H1 (cell line): Measurements from ENCODE around the gene OR13C5. TPM values are rescaled to one million over a fixed set of nuclear protein-coding genes. Genes with fewer than 3 reads are reported as not detected.
"Not testable (repeated sequence)": the region's sequence is repeated elsewhere in the genome, so short reads cannot be mapped to it uniquely, and the experiment has no call there.

ENCODE experiments used
- CTCF ChIA-PET: fragments of 300-600 bp; sonication (Branson Sonifier 250); formaldehyde crosslinking; loops from one replicate; lab custom pipeline; 2021; ENCODE audit not compliant: partially characterized antibody; lab: Charles Lee
- POLR2A ChIA-PET: fragments of 300-600 bp; sonication (Branson Sonifier 250); formaldehyde crosslinking; loops from one replicate; lab custom pipeline; 2021; ENCODE audit warnings: inconsistent platforms; ENCODE audit not compliant: partially characterized antibody; lab: Charles Lee
- DNase-seq, 2 experiments: peaks; one replicate each; pipeline versions ENCODE4 v3.0.0 to v3.0.0-alpha.2; 2010 to 2022; ENCODE audit warnings: low spot score in 2 of 2, low read depth in 1 of 2, mixed read lengths in 1 of 2
- FAIRE-seq: peaks from 2 replicates; lab custom pipeline; 2011; peaks lifted over from hg19 to GRCh38; lab: Jason Lieb, UNC
- H2AFZ ChIP-seq: 2 replicates; pipeline ENCODE4 v1.8.1; 2012; ENCODE audit warnings: low read length, inconsistent platforms
- H2AK5ac ChIP-seq: 2 replicates; pipeline ENCODE4 v1.6.1; 2013; ENCODE audit warnings: low read depth, low read length
- H2BK120ac ChIP-seq: replicated peaks from 2 replicates; pipeline ENCODE3; 2013; ENCODE audit warnings: low read depth, low read length, inconsistent platforms
- H2BK12ac ChIP-seq: 2 replicates; pipeline ENCODE4 v1.6.1; 2013; ENCODE audit warnings: low read depth, low read length
- H2BK15ac ChIP-seq: 2 replicates; pipeline ENCODE4 v1.6.1; 2013; ENCODE audit warnings: low read length
- H2BK20ac ChIP-seq: 2 replicates; pipeline ENCODE4 v1.6.1; 2013; ENCODE audit warnings: low read length
- H2BK5ac ChIP-seq: 2 replicates; pipeline ENCODE4 v1.6.1; 2013; ENCODE audit warnings: low read depth, low read length
- H3K14ac ChIP-seq: 2 replicates; pipeline ENCODE4 v1.6.1; 2013; ENCODE audit warnings: inconsistent platforms; ENCODE audit not compliant: insufficient read length
- H3K18ac ChIP-seq: 2 replicates; pipeline ENCODE4 v1.6.1; 2013; ENCODE audit warnings: low read length; ENCODE audit errors: extremely low read depth
- H3K23ac ChIP-seq: 2 replicates; pipeline ENCODE4 v1.6.1; 2013; ENCODE audit warnings: inconsistent platforms; ENCODE audit not compliant: insufficient read length
- H3K23me2 ChIP-seq: 2 replicates; pipeline ENCODE4 v1.6.1; 2013; ENCODE audit warnings: low read depth, low read length
- H3K27ac ChIP-seq: 2 replicates; pipeline ENCODE4 v1.6.1; 2011; ENCODE audit warnings: low read depth, low read length, inconsistent platforms
- H3K27me3 ChIP-seq, 4 experiments: replicated peaks in 1 of 4; 1 replicate in 1 of 4; 2 replicates in 3 of 4; pipeline versions ENCODE4 v1.6.1 to v1.8.1; 2011 to 2013; ENCODE audit warnings: low read length in 3 of 4, mild to moderate bottlenecking in 3 of 4, inconsistent platforms in 2 of 4, mixed read lengths in 2 of 4, moderate library complexity in 1 of 4; ENCODE audit not compliant: control insufficient read depth in 3 of 4, insufficient read depth in 3 of 4; ENCODE audit errors: extremely low read depth in 1 of 4
- H3K36me3 ChIP-seq, 4 experiments: 2 replicates each; pipeline versions ENCODE4 v1.6.1 to v1.8.1; 2011 to 2013; ENCODE audit warnings: mild to moderate bottlenecking in 4 of 4, low read length in 3 of 4, moderate library complexity in 2 of 4, control low read depth in 1 of 4, inconsistent platforms in 1 of 4; ENCODE audit not compliant: insufficient read depth in 4 of 4, control insufficient read depth in 2 of 4
- H3K4ac ChIP-seq: replicated peaks from 2 replicates; pipeline ENCODE3; 2013; ENCODE audit warnings: low read length, low read depth, mixed read lengths, inconsistent platforms; ENCODE audit not compliant: insufficient read length
- H3K4me1 ChIP-seq, 4 experiments: replicated peaks in 1 of 4; 1 replicate in 1 of 4; 2 replicates in 3 of 4; pipeline versions ENCODE4 v1.6.1 to v1.8.1; 2011 to 2013; ENCODE audit warnings: low read length in 3 of 4, inconsistent platforms in 2 of 4, mixed read lengths in 1 of 4; ENCODE audit not compliant: insufficient read depth in 4 of 4, control insufficient read depth in 3 of 4
- H3K4me2 ChIP-seq, 2 experiments: 2 replicates each; pipeline versions ENCODE4 v1.6.1 to v1.8.1; 2011 to 2013; ENCODE audit warnings: low read depth in 2 of 2, low read length in 2 of 2, control low read depth in 1 of 2, inconsistent platforms in 1 of 2, mild to moderate bottlenecking in 1 of 2; ENCODE audit not compliant: insufficient read depth in 1 of 2
- H3K4me3 ChIP-seq, 4 experiments: fragments of 200-600, 300-600 bp in 1 of 4; sonication (generic), shearing (Covaris generic), sonication (Bioruptor Twin) in 1 of 4; 2 replicates each; pipeline versions ENCODE4 v1.5.1 to v1.8.1; 2011 to 2016; ENCODE audit warnings: low read length in 4 of 4, low read depth in 3 of 4, control low read depth in 2 of 4, inconsistent platforms in 2 of 4, mild to moderate bottlenecking in 2 of 4, mixed read lengths in 1 of 4, moderate library complexity in 1 of 4; ENCODE audit not compliant: insufficient read depth in 2 of 4; ENCODE audit errors: extremely low read depth in 1 of 4
- H3K56ac ChIP-seq: replicated peaks from 2 replicates; pipeline ENCODE3; 2013; ENCODE audit warnings: low read depth, mild to moderate bottlenecking, mixed read lengths, low read length, inconsistent platforms; ENCODE audit not compliant: insufficient read length
- H3K79me1 ChIP-seq: 2 replicates; pipeline ENCODE4 v1.6.1; 2013; ENCODE audit warnings: low read depth, low read length, control low read depth
- H3K79me2 ChIP-seq, 2 experiments: 2 replicates each; pipeline versions ENCODE4 v1.6.1 to v1.8.1; 2012 to 2013; ENCODE audit warnings: low read length in 2 of 2, mild to moderate bottlenecking in 2 of 2, inconsistent platforms in 1 of 2; ENCODE audit not compliant: insufficient read depth in 2 of 2, control insufficient read depth in 1 of 2
- H3K9ac ChIP-seq, 4 experiments: replicated peaks in 1 of 4; 1 replicate in 1 of 4; 2 replicates in 3 of 4; pipeline versions ENCODE4 v1.6.1 to v1.8.1; 2011 to 2013; ENCODE audit warnings: low read depth in 3 of 4, low read length in 3 of 4, control low read depth in 2 of 4, mild to moderate bottlenecking in 2 of 4, moderate library complexity in 2 of 4, inconsistent platforms in 1 of 4; ENCODE audit errors: extremely low read depth in 1 of 4
- H3K9me3 ChIP-seq, 2 experiments: 2 replicates each; pipeline versions ENCODE4 v1.6.1 to v1.8.1; 2012 to 2013; ENCODE audit warnings: mild to moderate bottlenecking in 2 of 2, moderate library complexity in 2 of 2, control low read depth in 1 of 2, inconsistent platforms in 1 of 2, low read depth in 1 of 2, low read length in 1 of 2, mixed read lengths in 1 of 2; ENCODE audit not compliant: insufficient read depth in 2 of 2
- H4K20me1 ChIP-seq, 2 experiments: replicated peaks in 1 of 2; 2 replicates each; pipeline versions ENCODE3 to v1.8.1; 2011 to 2013; ENCODE audit warnings: inconsistent platforms in 2 of 2, low read length in 2 of 2, mild to moderate bottlenecking in 1 of 2; ENCODE audit not compliant: insufficient read depth in 2 of 2, control insufficient read depth in 1 of 2
- H4K5ac ChIP-seq: 2 replicates; pipeline ENCODE4 v1.6.1; 2013; ENCODE audit warnings: low read length, low read depth, mixed read lengths, inconsistent platforms; ENCODE audit not compliant: insufficient read length
- H4K8ac ChIP-seq: 2 replicates; pipeline ENCODE4 v1.8.0; 2013; ENCODE audit warnings: mild to moderate bottlenecking, moderate library complexity, low read length, inconsistent platforms; ENCODE audit not compliant: insufficient read depth; ENCODE audit errors: extremely low read depth
- H4K91ac ChIP-seq: replicated peaks from 2 replicates; pipeline ENCODE3; 2013; ENCODE audit warnings: low read length, mixed read lengths, inconsistent platforms; ENCODE audit not compliant: insufficient read length
- WGBS, 2 experiments: shearing (Covaris generic) in 1 of 2; methylation state at CpG; one replicate each; pipeline versions ENCODE4 v1.1.6 to v1.1.7; 2013 to 2015; ENCODE audit warnings: low lambda C conversion rate in 2 of 2, mixed read lengths in 2 of 2, inconsistent platforms in 1 of 2, low coverage in 1 of 2, missing lambda C conversion rate in 1 of 2; ENCODE audit not compliant: insufficient replicate concordance in 2 of 2, insufficient coverage in 1 of 2, insufficient read length in 1 of 2; ENCODE audit errors: extremely low coverage in 1 of 2, missing lambda C conversion rate in 1 of 2; 5-methylcytosine and 5-hydroxymethylcytosine counted together
- polyA plus RNA-seq, 7 experiments: library from polyadenylated mRNA; depleted of rRNA in 3 of 7; stranded (reverse) in 5 of 7; unstranded in 2 of 7; fragments of >200 nt in 5 of 7; fragments of 200-250 nt in 2 of 7; gene quantifications; 1 replicate in 5 of 7; 2 replicates in 1 of 7; 4 replicates in 1 of 7; pipeline versions ENCODE4 v1.2.1 to v1.2.3, GENCODE V29; 2011 to 2013; ENCODE audit warnings: missing spikeins in 2 of 7, mixed read lengths in 2 of 7
- total RNA-seq: library from RNA; stranded (reverse); fragmentation: NEBNext Ultra II Directional; extraction: Animal tissue kit (Norgen Biotek cat#: 25700); gene quantifications from 2 replicates; pipeline ENCODE4 v1.2.1, GENCODE V29; 2021

The OR13C5 gene
- total and polyA plus RNA-seq, 2 of the 8 experiments (the other 6 are each of a cell fraction or from before 2014, with no cell fraction given) = not detected

DNA sequence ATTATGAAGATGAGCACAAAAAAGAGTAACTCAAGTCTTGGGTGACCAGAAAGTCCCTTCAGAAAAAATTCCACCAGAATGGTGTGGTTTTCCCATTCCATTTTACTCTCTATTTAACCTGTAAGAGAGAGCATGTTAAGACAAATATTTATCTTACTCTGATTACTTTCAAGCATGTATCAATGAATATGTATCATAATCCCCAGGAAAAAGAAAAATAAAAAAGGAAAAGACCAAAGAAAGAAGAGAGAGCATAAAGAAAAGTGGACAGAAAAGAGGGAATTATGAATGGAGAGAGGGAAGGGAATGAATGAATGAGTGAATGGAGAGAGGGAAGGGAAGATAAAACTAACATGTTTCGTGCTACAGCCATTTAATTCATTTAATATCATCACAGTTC is 6.3 kb upstream of the OR13C5 start, which contains the start of gene OR13C2:
Gene OR13C2, minus strand, starts transcription at position 101 of the 400 bp plus-strand sequence. Its CDS starts 0 bp downstream, at position 101.
- H2BK12ac ChIP-seq, H4K91ac ChIP-seq, H2AK5ac ChIP-seq, H3K27me3 ChIP-seq, H3K18ac ChIP-seq, H3K9me3 ChIP-seq, H4K5ac ChIP-seq, H4K20me1 ChIP-seq, H3K56ac ChIP-seq, POLR2A ChIA-PET, H2BK15ac ChIP-seq, H3K9ac ChIP-seq, H2BK120ac ChIP-seq, H3K79me2 ChIP-seq, H3K36me3 ChIP-seq, DNase-seq, H4K8ac ChIP-seq, CTCF ChIA-PET, H2AFZ ChIP-seq, H2BK5ac ChIP-seq, H2BK20ac ChIP-seq, FAIRE-seq, H3K4me1 ChIP-seq, H3K4me3 ChIP-seq, H3K4ac ChIP-seq, H3K27ac ChIP-seq, H3K23ac ChIP-seq, H3K4me2 ChIP-seq, H3K23me2 ChIP-seq, H3K79me1 ChIP-seq, H3K14ac ChIP-seq: not testable (repeated sequence)
- 76% methylated on average over 1 of the region's 1 CpG; no CpG with 5 or more reads in 1 of the 2 experiments for WGBS, 2 experiments
